ENCODE measurements around the gene RANBP1.

DNA sequence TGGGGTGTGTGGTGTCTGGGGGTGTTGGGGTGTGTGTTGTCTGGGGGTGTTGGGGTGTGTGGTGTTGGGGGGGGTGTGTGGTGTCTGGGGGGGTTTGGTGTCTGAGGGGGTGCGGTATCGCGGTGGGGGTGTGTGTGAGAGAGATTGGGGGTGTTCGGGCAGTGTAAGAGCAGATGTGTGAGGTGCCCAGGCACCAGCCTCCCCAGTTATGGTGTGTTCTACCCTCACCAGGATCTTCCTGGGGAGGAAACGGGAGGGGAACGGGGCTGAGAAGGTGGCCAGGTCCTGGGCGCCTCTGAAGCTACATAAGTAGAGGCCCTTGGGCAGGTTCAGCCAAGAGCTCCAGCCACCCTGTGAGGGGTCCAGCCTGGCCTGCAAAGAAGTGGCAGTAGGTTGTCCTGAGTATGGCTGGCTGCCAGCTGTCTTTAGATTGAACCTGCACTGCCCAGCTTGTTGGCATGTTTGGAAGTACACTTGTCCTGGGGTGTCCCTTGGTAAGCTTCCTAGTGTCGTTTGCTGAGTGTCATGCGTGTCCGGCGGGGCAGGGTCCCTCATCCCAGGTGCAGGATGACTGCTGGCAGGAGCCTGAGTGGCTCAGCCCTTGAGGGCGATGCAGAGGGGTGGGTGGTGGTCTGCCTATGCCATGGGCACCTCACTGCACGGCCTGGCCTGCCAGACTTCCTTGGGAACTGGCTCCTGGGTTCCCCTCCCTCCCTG lies 7.6 kb downstream of the RANBP1 start:
- TF ChIP-seq POLR2A (IDR thresholded peaks at IDR 0.05) = no peak
- TF ChIP-seq, protein P1, sequence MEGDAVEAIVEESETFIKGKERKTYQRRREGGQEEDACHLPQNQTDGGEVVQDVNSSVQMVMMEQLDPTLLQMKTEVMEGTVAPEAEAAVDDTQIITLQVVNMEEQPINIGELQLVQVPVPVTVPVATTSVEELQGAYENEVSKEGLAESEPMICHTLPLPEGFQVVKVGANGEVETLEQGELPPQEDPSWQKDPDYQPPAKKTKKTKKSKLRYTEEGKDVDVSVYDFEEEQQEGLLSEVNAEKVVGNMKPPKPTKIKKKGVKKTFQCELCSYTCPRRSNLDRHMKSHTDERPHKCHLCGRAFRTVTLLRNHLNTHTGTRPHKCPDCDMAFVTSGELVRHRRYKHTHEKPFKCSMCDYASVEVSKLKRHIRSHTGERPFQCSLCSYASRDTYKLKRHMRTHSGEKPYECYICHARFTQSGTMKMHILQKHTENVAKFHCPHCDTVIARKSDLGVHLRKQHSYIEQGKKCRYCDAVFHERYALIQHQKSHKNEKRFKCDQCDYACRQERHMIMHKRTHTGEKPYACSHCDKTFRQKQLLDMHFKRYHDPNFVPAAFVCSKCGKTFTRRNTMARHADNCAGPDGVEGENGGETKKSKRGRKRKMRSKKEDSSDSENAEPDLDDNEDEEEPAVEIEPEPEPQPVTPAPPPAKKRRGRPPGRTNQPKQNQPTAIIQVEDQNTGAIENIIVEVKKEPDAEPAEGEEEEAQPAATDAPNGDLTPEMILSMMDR (IDR thresholded peaks at IDR 0.05) = no peak

Data from adrenal gland (tissue), 5 donors.